NCI-H187 treated with DMSO at 0.1 percent for 48 hours (cell line): ENCODE results near the gene KLHDC7B.
A peak's percentile ranks its signal among the peaks of the same experiment; 100 is the strongest.

Experiments
- DNase-seq: peaks from one replicate; lab custom pipeline; 2025; lab: John Stamatoyannopoulos, UW

Gene KLHDC7B

DNA sequence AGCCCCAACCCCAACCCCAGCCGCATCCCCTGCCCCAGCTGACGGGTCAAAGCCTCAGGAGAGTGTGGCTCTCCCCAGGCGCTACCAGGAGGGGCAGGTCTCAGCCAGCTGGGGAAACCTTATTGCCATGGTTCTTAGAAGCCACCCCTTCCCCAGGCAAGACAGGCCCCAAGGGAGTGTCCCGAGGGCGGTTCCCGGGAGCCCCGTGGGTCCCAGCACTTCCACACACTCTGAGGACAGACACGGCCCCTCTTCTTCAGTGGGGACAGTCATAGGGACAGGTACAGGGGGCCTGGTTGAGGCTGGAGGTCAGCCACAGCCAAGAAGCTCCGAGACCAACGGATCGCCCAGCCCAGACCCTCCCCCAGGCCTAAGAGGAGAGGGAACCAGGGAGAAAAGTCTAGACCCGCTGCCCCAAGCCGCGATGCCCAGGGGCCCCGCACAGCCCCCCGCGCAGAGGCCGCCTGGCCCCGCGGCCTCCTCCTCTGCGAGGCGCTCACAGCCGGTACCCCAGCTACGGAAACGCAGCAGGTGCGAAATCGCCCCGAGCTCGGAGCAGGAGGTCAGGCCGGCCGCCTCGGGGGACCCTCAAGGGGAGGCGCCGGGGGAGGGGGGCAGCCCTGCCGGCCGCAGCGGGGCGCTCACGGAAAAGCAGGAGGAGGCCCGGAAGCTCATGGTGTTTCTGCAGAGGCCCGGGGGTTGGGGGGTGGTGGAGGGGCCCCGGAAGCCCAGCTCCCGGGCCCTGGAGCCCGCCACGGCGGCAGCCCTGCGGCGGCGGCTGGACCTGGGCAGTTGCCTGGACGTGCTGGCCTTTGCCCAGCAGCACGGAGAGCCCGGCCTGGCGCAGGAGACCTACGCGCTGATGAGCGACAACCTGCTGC is 2.6 kb downstream of the KLHDC7B start:
- no peak for DNase-seq

- no peak for DNase-seq
Observed at GRCh38 chr22:50548921-50549790, 3.5 kb downstream of the KLHDC7B start.

GRCh38 chr22:50550395-50550794 is 4.7 kb downstream of the KLHDC7B start:
- no peak for DNase-seq

- no peak for DNase-seq
Observed at GRCh38 chr22:50551160-50551752, 5.6 kb downstream of the KLHDC7B start.

DNA sequence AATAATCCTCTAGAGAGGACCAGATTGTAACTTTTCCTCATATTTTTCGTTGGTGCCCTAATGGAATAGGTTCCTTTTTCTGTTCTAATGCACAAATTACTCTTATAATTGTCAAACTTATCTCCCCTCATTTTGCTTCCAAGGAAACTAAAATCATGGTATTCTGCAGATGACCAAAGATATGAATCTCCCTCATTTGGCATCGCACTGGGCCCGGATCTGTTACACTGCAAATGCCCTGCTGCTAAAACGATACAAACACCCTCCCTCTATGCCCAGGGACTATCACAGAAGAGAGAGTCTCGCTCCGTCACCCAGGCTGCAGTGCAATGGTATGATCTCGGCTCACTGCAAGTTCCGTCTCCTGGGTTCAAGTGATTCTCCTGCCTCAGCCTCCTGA is 7.6 kb downstream of the KLHDC7B start:
- no peak for DNase-seq

DNA sequence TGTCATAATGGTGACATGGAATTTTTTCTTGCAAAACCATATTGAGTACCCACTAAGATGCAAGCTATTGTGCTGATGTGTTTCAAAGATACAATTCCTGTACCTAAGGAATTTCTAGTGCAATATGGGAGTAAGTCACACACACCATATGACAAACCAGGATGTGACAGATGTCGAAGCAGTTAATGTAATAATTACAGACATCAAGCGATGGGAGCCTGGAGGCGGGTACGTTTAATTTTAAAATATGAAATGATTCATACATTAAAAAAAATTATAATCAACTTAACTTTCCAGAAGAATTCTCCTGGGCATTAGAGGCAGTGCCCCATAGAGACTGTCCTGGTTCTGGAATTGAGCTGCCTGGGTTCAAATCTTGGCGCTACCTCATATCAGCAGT is 11.0 kb downstream of the KLHDC7B start:
- DNase-seq = no peak

GRCh38 chr22:50560034-50560433 is 14.3 kb downstream of the KLHDC7B start:
- DNase-seq = no peak

DNA sequence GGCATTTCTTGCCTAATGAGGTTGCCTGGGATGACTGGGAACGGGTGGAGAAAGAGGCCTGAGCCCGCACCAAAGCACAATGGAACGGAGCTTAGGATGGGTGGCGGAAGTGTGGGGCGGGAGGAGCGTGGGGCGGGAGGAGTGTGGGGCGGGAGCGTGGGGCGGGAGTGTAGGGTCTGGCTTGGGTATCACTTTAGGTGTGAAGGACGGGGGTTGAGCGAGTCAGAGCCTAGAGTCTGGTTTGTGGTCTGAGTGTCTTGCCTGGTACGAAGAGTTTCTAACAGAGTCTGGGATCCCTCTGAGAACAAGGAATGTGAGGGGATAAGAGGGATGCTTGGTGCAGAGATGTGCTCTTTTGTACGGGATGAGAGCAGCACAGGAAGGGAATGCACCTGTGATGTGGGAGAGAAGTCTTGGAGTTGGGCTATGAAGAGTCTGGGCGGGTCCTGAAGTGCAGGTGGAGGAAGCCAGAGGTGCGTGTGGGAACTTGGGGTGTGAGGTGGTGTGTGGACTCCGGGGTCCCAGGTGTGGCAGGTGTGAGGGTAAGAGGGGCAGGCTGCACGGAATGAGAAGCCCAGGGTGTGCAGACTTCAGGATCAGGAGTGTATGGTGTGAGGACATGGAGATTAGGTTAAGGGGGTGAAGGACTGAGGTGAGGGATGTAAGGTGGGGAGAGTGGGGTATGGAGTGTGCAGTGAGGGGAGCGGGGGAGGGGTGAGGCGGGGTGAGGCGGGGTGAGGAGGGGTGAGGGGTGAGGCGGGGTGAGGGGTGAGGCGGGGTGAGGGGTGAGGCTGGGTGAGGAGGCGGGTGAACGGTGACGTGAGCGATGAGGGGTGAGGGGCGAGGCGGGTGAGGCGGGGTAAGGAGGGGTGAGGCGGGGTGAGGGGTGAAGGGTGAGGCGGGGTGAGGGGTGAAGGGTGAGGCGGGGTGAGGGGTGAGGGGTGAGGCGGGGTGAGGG is 16.0 kb downstream of the KLHDC7B start:
- no peak for DNase-seq

DNA sequence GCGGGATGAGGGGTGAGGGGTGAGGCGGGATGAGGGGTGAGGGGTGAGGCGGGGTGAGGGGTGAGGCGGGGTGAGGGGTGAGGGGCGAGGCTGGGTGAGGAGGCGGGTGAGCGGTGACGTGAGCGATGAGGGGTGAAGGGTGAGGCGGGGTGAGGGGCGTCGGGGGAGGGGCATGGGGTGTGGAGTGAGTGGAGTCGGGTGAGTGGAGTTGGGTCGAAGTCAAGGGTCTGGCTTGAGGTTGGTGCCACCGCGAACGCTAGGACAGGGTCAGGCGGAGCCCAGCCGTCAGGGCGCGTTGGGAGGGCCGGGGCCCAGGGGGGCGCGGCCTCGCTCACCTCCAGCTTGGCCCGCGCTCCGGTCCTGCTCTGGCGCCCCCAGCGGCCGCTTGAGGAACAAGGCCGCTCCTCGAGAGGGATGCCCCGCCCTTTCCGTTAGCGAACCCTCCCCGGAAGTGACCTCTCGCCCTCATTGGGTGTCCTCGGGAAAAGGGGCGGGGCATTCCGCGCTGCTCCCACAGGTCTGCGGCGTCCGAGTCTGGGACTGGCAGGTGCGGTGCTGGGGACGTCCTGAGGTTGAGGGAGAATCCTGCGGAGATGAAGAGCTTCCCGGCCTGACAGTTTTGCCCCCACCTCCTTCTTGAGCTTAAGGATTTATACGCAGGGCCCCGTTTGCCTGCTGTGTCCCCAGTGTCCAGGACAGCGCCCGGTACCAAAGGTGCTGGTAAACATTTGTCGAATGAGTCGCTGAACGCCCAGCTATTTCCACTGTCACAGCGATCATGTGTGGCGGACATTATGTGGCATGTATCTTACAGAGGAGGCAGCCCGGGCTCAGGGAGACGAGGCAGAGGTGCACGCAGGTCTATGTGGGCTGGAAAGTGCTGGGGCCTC is 17.1 kb downstream of the KLHDC7B start, which contains the start of gene SYCE3:
TSS of gene SYCE3 (minus strand) at position 397 of the 890 bp plus-strand sequence. CDS start 6,514 bp downstream, outside the sequence.
- DNase-seq = peak; percentile 2

- DNase-seq = no peak
Observed at GRCh38 chr22:50563413-50564160, 17.9 kb downstream of the KLHDC7B start.

DNA sequence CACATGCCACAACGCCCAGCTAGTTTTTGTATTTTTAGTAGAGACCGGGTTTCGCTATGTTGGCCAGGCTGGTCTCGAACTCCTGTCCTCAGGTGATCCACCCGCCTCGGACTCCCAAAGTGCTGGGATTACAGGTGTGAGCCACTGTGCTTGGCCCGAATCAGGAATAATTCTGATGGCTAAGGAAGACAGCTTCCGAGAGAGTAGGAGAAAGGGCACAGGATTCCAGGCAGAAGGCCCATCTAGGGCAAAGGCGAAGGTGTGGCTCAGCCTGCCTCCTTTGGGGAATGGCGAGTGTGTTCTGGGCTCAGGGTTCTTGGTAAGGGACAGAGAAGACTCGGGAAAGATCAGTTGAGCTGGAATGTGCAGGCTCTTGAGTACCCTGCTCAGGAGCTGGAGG is 18.6 kb downstream of the KLHDC7B start:
- no peak for DNase-seq

DNA sequence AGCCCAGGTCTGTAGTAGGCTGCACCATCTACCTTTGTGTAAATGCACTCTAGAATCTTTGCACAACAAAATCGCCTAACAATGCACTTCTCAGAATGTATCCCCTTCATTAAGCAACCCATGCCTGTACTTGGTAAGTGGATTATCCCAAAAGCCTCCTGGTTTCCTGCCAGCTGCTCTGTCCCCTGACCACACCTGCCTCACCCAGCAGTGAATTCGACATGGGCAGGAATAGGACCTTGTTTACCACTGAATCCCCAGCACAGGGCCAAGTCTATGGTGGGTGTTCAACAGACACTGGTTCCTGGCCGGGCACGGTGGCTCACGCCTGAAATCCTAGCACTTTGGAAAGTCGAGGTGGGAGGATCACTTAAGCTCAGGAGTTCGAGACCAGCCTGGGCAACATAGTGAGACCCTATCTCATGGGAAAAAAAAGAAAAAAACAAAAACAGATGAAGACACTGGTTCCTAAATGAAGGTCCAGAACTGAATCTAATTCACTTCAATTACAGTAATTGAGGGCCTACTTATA is 22.1 kb downstream of the KLHDC7B start:
- no peak for DNase-seq

DNA sequence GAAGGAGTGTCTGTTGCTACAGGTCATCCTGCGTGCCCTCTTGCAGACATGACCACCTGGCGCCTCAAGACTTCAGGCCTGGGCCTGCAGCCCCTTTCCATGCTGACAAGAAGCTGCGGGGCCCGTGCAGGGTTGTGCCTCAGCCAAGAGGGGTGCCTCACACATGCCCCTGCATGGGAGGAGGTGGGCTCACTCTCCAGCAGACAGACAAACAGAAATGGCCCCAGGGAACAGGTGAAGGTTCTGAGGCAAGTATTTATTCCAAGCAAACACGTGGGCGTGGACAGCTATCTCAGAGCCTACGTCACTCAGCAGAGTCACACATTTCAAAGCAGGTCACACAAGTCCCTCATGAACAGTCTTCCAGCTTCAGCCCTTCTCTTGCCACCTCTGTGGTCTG is 22.9 kb downstream of the KLHDC7B start:
- DNase-seq = no peak

GRCh38 chr22:50569041-50569459 is 23.4 kb downstream of the KLHDC7B start:
- no peak for DNase-seq

- no peak for DNase-seq
Observed at GRCh38 chr22:50569896-50570535, 24.3 kb downstream of the KLHDC7B start.

DNA sequence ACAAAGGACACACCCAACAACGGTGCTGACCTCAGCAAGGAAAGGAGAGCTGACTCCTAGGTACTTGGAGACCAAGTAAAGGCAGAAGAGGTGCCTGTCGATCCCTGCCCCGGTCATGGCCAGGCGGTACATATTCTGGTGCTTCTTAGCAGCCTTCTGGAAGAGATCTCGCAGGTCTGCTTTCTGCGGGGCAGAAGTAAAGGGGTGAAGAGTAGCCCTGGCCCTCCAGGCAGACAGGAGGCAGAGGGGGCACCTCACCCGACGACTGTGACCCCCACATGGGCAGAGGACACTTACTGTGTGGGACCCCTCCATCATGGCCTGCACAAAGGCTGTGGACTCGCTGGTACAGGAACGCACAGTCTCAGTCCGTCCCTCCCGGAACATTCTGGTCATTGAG is 25.2 kb downstream of the KLHDC7B start:
- no peak for DNase-seq

- no peak for DNase-seq
Observed at GRCh38 chr22:50571264-50572175, 25.8 kb downstream of the KLHDC7B start.

DNA sequence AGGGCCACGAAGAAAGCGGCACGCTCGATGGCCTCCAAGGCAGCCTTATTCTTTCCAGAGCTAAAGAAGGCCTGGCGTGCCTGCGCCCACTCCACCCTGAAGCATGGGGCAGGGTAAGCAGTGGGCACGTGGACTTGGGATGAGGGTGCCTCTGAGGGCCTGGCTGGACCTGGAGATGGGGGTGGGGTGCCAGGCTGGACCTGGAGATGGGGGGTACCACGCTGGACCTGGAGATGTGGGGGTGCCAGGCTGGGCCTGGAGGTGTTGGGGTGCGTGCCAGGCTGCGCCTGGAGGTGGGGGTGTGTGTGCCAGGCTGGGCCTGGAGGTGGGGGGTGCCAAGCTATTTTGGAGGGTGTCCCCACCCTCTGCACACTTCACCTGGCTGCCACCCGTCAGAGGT is 27.3 kb downstream of the KLHDC7B start:
- DNase-seq = no peak
